AG04450 (cell line): ENCODE measurements around the gene IMMP2L. TPM values are rescaled to one million over a fixed set of nuclear protein-coding genes. Genes with fewer than 3 reads are reported as not detected.

Source experiments
- CTCF ChIA-PET: fragments of 300-600, 350-600 bp; formaldehyde crosslinking; extraction: SDS; loops from one replicate; lab custom pipeline; 2022; ENCODE audit warnings: antibody characterized with exemption, inconsistent platforms; lab: Charles Lee
- POLR2A ChIA-PET: fragments of 350-600 bp; formaldehyde crosslinking; extraction: SDS; loops from one replicate; lab custom pipeline; 2021; ENCODE audit warnings: antibody characterized with exemption, inconsistent platforms; lab: Yijun Ruan, JAX
- DNase-seq: peaks from one replicate; pipeline ENCODE4 v3.0.0-alpha.2; 2011; ENCODE audit warnings: low read depth, low spot score
- H3K27ac ChIP-seq: one replicate; pipeline ENCODE4 v1.5.1; 2012; ENCODE audit warnings: low read depth, low read length, control low read depth
- H3K27me3 ChIP-seq: one replicate; pipeline ENCODE4 v1.6.0; 2012; ENCODE audit warnings: low read length; ENCODE audit not compliant: control insufficient read depth, insufficient read depth
- H3K4me3 ChIP-seq: 2 replicates; pipeline ENCODE4 v1.5.1; 2011; ENCODE audit warnings: mild to moderate bottlenecking, low read depth, low read length, control low read depth
- H3K9me3 ChIP-seq: 2 replicates; pipeline ENCODE4 v1.5.1; 2012; ENCODE audit warnings: low read length; ENCODE audit not compliant: control insufficient read depth, insufficient read depth
- polyA plus RNA-seq: library from polyadenylated mRNA; depleted of rRNA; stranded (reverse); fragments of >200 nt; gene quantifications from 2 replicates; pipeline ENCODE4 v1.2.3, GENCODE V29; 2011
- TF ChIP-seq, protein P1 (sequence below): IDR thresholded peaks from 2 replicates; pipeline ENCODE4 v1.5.1; 2011; ENCODE audit warnings: low read depth, low read length, control low read depth, inconsistent platforms

The IMMP2L gene
- polyA plus RNA-seq, 1 experiment = 8.0 TPM

DNA sequence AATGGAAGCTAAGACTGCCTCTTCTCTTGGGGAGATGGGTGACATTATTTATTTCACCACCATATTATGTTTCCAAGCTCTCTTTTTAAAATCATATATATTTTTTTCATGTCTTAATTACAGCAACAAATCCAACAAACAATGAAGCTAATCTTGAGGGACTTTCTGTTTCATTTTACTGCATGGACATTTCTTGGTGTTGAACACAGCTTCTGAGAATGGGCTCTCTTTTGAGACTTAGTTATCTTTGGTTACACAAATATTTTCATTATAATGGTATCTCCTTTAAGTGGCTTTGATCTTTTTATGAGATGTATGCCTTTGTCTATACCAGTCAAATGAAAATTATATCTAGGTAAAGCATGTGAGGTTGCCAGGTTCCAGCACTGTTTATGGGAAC, 681.3 kb downstream of the IMMP2L start:
- DNase-seq = no peak
- Histone ChIP-seq H3K27me3 (no peaks in the 10 kb centered on the region), H3K4me3 (no peak overlapping the region), H3K27ac (no peak overlapping the region), H3K9me3 (no peaks in the 10 kb centered on the region)
- POLR2A ChIA-PET = no interaction called here
- TF ChIP-seq, protein P1, sequence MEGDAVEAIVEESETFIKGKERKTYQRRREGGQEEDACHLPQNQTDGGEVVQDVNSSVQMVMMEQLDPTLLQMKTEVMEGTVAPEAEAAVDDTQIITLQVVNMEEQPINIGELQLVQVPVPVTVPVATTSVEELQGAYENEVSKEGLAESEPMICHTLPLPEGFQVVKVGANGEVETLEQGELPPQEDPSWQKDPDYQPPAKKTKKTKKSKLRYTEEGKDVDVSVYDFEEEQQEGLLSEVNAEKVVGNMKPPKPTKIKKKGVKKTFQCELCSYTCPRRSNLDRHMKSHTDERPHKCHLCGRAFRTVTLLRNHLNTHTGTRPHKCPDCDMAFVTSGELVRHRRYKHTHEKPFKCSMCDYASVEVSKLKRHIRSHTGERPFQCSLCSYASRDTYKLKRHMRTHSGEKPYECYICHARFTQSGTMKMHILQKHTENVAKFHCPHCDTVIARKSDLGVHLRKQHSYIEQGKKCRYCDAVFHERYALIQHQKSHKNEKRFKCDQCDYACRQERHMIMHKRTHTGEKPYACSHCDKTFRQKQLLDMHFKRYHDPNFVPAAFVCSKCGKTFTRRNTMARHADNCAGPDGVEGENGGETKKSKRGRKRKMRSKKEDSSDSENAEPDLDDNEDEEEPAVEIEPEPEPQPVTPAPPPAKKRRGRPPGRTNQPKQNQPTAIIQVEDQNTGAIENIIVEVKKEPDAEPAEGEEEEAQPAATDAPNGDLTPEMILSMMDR = no peak
- CTCF ChIA-PET = no interaction called here

DNA sequence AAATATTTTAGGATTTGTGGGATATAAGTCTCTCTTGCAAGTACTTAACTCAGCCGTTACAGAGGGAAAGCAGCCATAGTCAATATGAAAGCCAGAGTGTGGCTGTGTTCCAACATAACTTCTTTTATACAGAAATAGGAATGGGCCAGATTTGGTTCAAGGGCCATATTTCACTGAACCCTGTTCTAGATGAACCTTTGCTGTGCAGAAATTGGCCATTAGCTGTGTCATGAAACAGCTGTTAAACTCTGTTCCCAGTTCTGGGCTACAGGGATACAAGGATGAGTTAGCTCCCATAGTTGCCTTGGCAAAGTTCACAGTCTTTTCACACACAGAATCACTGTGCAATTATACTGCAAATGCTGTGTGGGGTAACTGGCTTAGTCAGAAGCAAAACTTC, 685.3 kb downstream of the IMMP2L start:
- H3K9me3 ChIP-seq = no peaks in the 10 kb centered on the region
- H3K27me3 ChIP-seq = no peaks in the 10 kb centered on the region
- H3K27ac ChIP-seq = no peak overlapping the region
- CTCF ChIA-PET = no interaction called here
- no peak overlapping the region for H3K4me3 ChIP-seq
- POLR2A ChIA-PET = no interaction called here
- DNase-seq = no peak
- TF ChIP-seq, protein P1 = no peak

DNA sequence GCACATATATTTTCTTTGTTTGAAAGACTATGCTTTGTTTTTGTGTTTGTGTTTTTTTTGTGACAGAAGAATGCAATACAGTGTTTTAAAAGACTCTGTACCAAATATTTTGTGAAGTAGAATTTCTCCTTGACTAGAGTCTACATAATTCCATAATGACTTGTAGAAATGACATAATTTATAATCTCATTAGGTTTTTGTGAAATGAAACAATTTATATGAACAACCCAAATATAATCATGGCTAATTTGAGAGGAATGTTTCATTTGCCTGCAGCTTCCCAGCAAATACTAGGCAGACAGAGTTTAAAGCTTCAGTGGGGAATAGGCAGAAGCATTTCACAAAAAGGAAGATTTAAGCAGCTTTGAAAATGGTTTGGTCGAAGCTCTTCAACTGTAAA, 686.9 kb downstream of the IMMP2L start:
- Histone ChIP-seq H3K9me3 (no peaks in the 10 kb centered on the region), H3K27ac (no peak overlapping the region), H3K4me3 (no peak overlapping the region), H3K27me3 (no peaks in the 10 kb centered on the region)
- CTCF ChIA-PET = no interaction called here
- TF ChIP-seq, protein P1 = no peak
- POLR2A ChIA-PET = no interaction called here
- no peak for DNase-seq

DNA sequence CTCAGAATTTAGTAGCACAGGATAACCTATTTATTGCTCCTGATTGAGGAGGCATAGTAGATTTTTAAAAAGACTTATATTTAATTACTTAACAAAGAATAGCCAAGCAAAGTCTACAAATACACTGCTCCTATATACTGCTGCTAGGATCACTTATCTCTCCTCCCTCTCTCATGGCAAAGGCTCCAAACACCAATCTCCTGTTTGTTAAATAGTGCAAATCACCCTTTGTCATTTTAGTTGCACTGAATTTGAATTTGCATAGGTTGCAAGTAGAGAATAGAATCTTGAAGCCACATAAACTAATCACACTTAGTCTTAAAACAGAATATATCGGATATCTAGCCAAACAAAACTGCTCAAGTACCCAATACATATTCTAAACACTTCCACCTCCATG, 690.4 kb downstream of the IMMP2L start:
- Histone ChIP-seq H3K4me3 (no peak overlapping the region), H3K27me3 (no peaks in the 10 kb centered on the region), H3K27ac (no peak overlapping the region), H3K9me3 (no peaks in the 10 kb centered on the region)
- CTCF ChIA-PET = no interaction called here
- TF ChIP-seq, protein P1 = no peak
- POLR2A ChIA-PET = no interaction called here
- no peak for DNase-seq

DNA sequence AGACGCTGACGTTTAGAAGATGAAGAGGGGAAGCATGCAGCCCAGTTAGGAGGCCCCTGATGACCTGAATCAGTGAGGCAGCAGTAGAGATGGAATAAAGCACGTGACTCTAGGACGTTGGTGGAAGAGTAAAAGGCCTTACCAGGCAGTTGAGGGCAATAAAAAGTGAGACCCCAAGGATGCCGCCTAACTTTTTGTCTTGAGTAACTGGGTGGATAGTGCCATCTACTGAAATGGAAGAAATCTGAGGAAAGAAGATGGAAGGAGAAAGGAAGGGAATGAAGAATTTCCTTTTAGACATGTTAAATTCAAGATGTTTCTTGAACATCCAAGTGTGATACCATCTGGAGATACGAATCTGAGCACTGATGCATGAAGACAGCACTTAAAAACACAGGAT, 691.4 kb downstream of the IMMP2L start:
- ChIA-PET POLR2A (no interaction called here), CTCF (interaction anchor here (0.6 kb wide), 1 partner anchor 1013 kb away, joined by 3 read pairs; no protein-coding TSS in a partner anchor)
- Histone ChIP-seq H3K27ac (no peak overlapping the region), H3K4me3 (no peak overlapping the region), H3K27me3 (no peaks in the 10 kb centered on the region), H3K9me3 (no peaks in the 10 kb centered on the region)
- TF ChIP-seq, protein P1 = no peak
- no peak for DNase-seq
